HepG2 (cell line): ENCODE results near the gene GRM7.

Experiments used
- HDAC6 ChIP-seq: fragments of 200-600 bp; sonication (generic); IDR thresholded peaks from 2 replicates; pipeline ENCODE4 v1.7.0; 2017; ENCODE audit warnings: mild to moderate bottlenecking, antibody characterized with exemption, low read length, low read depth
- MIER3 ChIP-seq: IDR thresholded peaks from 2 replicates; pipeline ENCODE4 v1.6.1; 2016; ENCODE audit warnings: missing compliant biosample characterization, borderline replicate concordance
- ZNF580 ChIP-seq: IDR thresholded peaks from 2 replicates; pipeline ENCODE4 v1.6.1; 2016; ENCODE audit warnings: low read depth, borderline replicate concordance
- ZNF850 ChIP-seq: sonication (generic); formaldehyde crosslinking; conservative IDR thresholded peaks from 2 replicates; pipeline ENCODE4 v1.9.0; 2021; ENCODE audit warnings: mild to moderate bottlenecking, missing genetic modification reagents
- ZSCAN30 ChIP-seq: sonication (generic); formaldehyde crosslinking; IDR thresholded peaks from 2 replicates; pipeline ENCODE4 v1.5.0; 2020; ENCODE audit warnings: mild to moderate bottlenecking, missing genetic modification reagents

- TF ChIP-seq HDAC6 (no peak), ZSCAN30 (no peak), ZNF580 (CRISPR knock-in tag) (no peak), MIER3 (CRISPR knock-in tag) (no peak), ZNF850 (CRISPR knock-in tag) (no peak)
Measured at GRCh38 chr3:7581831-7582230, 720.9 kb downstream of the GRM7 start.
